Fibroblast of pulmonary artery (primary cell): Measurements from ENCODE around the gene RNASE1.
"Not testable (repeated sequence)": the region's sequence is repeated elsewhere in the genome, so short reads cannot be mapped to it uniquely, and the experiment has no call there.

ENCODE experiments used
- DNase-seq: peaks from one replicate; pipeline ENCODE4 v3.0.0-alpha.2; 2010; ENCODE audit warnings: low read depth
- H3K4me3 ChIP-seq: replicated peaks from 2 replicates; pipeline ENCODE4 v1.5.1; 2011; ENCODE audit warnings: low read depth, mild to moderate bottlenecking, control low read depth, low read length, moderate library complexity
- CTCF ChIP-seq: IDR thresholded peaks from 2 replicates; pipeline ENCODE4 v1.5.1; 2011; ENCODE audit warnings: mild to moderate bottlenecking, control low read depth, low read length, inconsistent platforms; ENCODE audit errors: missing control alignments

RNASE1 gene

GRCh38 chr14:20775043-20775442 lies 27.6 kb downstream of the RNASE1 start:
- DNase-seq, result no peak
- TF ChIP-seq CTCF, result no peak
- no peak overlapping the region for H3K4me3 ChIP-seq

DNA sequence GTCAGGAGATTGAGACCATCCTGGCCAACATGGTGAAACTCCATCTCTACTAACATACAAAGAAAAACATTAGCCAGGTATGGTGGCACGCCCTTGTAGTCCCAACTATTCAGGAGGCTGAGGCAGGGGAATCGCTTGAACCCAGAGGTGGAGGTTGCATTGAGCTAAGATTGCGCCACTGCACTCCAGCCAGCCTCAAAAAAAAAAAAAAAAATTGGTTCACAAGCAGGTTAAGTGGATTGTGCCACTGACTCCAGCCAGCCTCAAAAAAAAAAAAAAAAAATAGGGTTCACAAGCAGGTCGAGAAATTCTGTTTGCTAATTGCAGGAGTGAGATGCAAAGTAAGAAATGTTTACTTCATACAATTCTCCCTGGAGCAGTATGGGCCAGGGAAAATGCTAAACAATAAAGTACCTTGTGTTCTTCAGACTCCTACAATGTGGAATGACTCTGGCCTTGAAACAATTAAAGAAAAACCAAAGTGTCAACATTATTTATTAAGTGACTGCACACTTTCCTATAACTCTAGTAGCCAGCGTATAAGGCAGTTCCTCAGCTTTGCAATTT lies 28.3 kb downstream of the RNASE1 start:
- no peak for TF ChIP-seq CTCF

GRCh38 chr14:20772650-20773049 lies 30.0 kb downstream of the RNASE1 start:
- no peak for TF ChIP-seq CTCF
- no peak overlapping the region for H3K4me3 ChIP-seq
- DNase-seq, result no peak

More for the DNA sequence above, 28.3 kb downstream of the RNASE1 start:
- no peak for DNase-seq
- no peak overlapping the region for H3K4me3 ChIP-seq

DNA sequence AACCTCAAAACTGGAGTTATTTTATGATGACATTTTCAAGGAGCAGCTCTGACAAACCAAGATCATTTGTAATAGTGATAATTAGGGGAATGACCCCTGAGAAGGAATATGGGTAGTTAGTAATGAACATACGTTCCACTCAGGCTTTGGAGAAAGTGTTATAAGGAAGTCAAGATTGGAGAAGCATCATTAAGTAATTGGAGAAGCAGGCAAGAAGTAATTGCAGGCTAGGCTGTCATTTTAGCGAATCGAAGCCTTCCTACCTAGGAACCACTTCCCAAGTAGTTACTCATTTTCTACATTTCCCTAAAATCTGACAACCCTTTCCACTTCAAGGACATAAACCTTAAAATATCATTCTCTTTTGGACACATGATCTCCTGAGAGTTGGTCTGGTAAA lies 33.2 kb downstream of the RNASE1 start:
- no peak for DNase-seq

DNA sequence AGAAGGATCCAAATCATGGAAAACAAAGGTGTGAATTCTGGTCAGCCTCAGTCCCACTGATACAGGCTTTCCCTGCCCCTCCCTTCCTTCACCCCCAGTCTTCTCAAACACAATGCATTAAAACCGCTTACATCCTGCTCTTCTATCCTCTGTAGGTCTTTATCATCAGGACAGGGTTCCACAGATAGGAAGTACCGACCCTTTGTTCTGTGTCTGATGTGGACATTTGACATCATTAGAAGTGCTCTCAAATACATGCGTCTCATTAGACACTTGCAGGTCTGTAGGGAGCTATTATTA lies 34.1 kb downstream of the RNASE1 start:
- TF ChIP-seq CTCF, result no peak
- DNase-seq, result no peak
- H3K4me3 ChIP-seq, result no peak overlapping the region

More for the DNA sequence above, 33.2 kb downstream of the RNASE1 start:
- H3K4me3 ChIP-seq, result no peak overlapping the region
- TF ChIP-seq CTCF, result no peak

DNA sequence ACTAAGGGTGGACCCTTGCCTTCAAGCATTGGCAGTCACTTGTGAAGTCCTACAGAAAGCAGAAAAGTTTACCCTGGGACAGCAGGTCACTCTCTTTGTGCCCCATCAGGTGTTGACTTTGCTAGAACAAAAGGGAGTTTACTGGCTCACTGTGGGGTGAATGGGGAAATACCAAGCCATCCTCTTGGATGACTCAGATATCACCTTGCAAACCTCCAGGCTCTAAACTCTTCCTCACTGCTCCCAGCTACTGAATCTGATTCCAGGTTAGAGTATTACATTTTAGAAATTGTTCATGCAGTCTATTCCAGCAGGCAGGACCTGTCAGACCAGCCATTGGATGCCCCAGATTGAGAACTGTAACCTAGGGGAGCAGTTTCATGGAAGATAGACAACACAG lies 41.7 kb downstream of the RNASE1 start:
- H3K4me3 ChIP-seq, result no peak overlapping the region
- DNase-seq, result no peak
- no peak for TF ChIP-seq CTCF

DNA sequence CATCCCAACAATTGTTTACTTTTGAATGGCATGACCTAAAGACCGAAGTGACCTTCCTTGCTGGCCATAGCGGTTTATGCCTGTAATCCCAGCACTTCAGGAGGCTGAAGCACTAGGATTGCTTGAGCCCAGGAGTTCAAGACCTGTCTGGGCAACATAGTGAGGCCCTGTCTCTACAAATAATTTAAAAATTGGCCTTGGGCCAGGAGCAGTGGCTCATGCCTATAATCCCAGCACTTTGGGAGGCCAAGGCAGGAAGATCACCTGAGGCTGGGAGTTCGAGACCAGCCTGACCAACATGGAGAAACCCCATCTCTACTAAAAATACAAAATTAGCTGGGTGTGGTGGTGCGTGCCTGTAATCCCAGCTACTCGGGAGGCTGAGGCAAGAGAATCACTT lies 43.2 kb downstream of the RNASE1 start:
- not testable (repeated sequence) for DNase-seq, H3K4me3 ChIP-seq
